OCI-LY1 (cell line): ENCODE data around the gene CCT8.

ENCODE experiments used
- H2AFZ ChIP-seq: fragments of 200-600 bp; sonication (generic), shearing (Covaris generic); 2 replicates; pipeline ENCODE4 v1.6.0; 2014; ENCODE audit warnings: antibody characterized with exemption, mild to moderate bottlenecking, low read length
- H3F3A ChIP-seq: fragments of 200-600 bp; sonication (generic), shearing (Covaris generic); 2 replicates; pipeline ENCODE4 v1.6.0; 2014; ENCODE audit warnings: mild to moderate bottlenecking, antibody characterized with exemption, low read length, moderate library complexity; ENCODE audit not compliant: insufficient read depth
- H3K27ac ChIP-seq: fragments of 200-600 bp; sonication (generic); 2 replicates; pipeline ENCODE4 v1.5.1; 2014; ENCODE audit warnings: low read length, mixed run types, mild to moderate bottlenecking, low read depth; ENCODE audit not compliant: poor library complexity, severe bottlenecking
- H3K27me3 ChIP-seq: fragments of 200-600 bp; sonication (generic); 2 replicates; pipeline ENCODE4 v1.6.0; 2014; ENCODE audit warnings: antibody characterized with exemption, mild to moderate bottlenecking, low read length, moderate library complexity; ENCODE audit not compliant: insufficient read depth
- H3K36me3 ChIP-seq: fragments of 200-600 bp; sonication (generic); 2 replicates; pipeline ENCODE4 v1.6.1; 2014; ENCODE audit warnings: mild to moderate bottlenecking, antibody characterized with exemption, low read length, moderate library complexity, mixed read lengths; ENCODE audit not compliant: insufficient read depth
- H3K4me1 ChIP-seq: fragments of 200-600 bp; sonication (generic); 2 replicates; pipeline ENCODE4 v1.5.1; 2014; ENCODE audit warnings: mild to moderate bottlenecking, low read length, moderate library complexity; ENCODE audit not compliant: insufficient read depth, severe bottlenecking
- H3K4me2 ChIP-seq: fragments of 200-600 bp; sonication (generic), shearing (Covaris generic); 2 replicates; pipeline ENCODE4 v1.6.1; 2014; ENCODE audit warnings: low read length
- H3K4me3 ChIP-seq: fragments of 200-600 bp; sonication (generic); 2 replicates; pipeline ENCODE4 v1.5.1; 2014; ENCODE audit warnings: low read length, low read depth, mild to moderate bottlenecking, mixed read lengths; ENCODE audit not compliant: poor library complexity, severe bottlenecking
- H3K79me2 ChIP-seq: fragments of 200-600 bp; shearing (Covaris generic); 2 replicates; pipeline ENCODE4 v1.6.1; 2016; ENCODE audit warnings: mixed run types, low read length, mixed read lengths; ENCODE audit not compliant: insufficient read depth
- H3K9ac ChIP-seq: fragments of 200-600 bp; sonication (generic), shearing (Covaris generic); 2 replicates; pipeline ENCODE4 v1.6.1; 2014; ENCODE audit warnings: mild to moderate bottlenecking, low read length, mixed read lengths
- H3K9me2 ChIP-seq: fragments of 200-600 bp; sonication (generic), shearing (Covaris generic); 2 replicates; pipeline ENCODE4 v1.6.1; 2014; ENCODE audit warnings: low read depth, mild to moderate bottlenecking, low read length, mixed read lengths
- H3K9me3 ChIP-seq: fragments of 200-600 bp; shearing (Covaris generic); 2 replicates; pipeline ENCODE4 v1.6.1; 2014; ENCODE audit warnings: low read length, mixed read lengths
- H4K20me1 ChIP-seq: fragments of 200-600 bp; sonication (generic), shearing (Covaris generic); 2 replicates; pipeline ENCODE4 v1.6.0; 2016; ENCODE audit warnings: mild to moderate bottlenecking, low read length; ENCODE audit not compliant: insufficient read depth
- EZH2 ChIP-seq: fragments of 200-600 bp; sonication (generic), shearing (Covaris generic); IDR thresholded peaks from 2 replicates; pipeline ENCODE4 v1.8.0; 2017; ENCODE audit warnings: borderline replicate concordance, mixed run types, mild to moderate bottlenecking, antibody characterized with exemption, low read length, moderate library complexity, mixed read lengths
- TF ChIP-seq, protein P1 (sequence below): fragments of 200-600 bp; sonication (generic), shearing (Covaris generic); IDR thresholded peaks from 2 replicates; pipeline ENCODE4 v1.5.1; 2017; ENCODE audit warnings: mild to moderate bottlenecking, antibody characterized with exemption, low read length, moderate library complexity, mixed read lengths

CCT8 gene

DNA sequence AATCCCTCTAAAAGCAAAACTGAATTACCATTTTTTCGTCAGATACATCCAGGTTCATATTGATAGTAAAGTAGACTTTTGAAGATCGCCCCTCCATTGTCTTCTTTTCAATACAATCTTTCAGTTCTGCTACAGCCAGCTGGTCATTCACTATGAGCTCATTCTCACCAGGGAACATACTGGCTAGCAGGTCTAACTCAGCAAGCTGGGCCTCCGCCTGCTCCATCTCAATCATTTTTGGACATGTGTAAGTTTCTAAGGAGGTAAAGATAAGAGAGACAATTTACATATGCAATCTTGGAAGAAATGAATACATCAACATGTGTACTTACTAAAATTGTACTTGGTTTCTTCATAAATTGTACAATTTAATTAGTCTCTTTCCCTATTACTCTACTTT, 65.1 kb downstream of the CCT8 start:
- peaks cover 8% of the 10 kb centered on the region; the same call in 1 of the 2 replicates for H3F3A ChIP-seq
- no peaks in the 10 kb centered on the region; the same call in 1 of the 2 replicates for H3K79me2 ChIP-seq
- H3K36me3 ChIP-seq, result peaks cover 33% of the 10 kb centered on the region
- TF ChIP-seq EZH2, result no peak
- TF ChIP-seq, protein P1, sequence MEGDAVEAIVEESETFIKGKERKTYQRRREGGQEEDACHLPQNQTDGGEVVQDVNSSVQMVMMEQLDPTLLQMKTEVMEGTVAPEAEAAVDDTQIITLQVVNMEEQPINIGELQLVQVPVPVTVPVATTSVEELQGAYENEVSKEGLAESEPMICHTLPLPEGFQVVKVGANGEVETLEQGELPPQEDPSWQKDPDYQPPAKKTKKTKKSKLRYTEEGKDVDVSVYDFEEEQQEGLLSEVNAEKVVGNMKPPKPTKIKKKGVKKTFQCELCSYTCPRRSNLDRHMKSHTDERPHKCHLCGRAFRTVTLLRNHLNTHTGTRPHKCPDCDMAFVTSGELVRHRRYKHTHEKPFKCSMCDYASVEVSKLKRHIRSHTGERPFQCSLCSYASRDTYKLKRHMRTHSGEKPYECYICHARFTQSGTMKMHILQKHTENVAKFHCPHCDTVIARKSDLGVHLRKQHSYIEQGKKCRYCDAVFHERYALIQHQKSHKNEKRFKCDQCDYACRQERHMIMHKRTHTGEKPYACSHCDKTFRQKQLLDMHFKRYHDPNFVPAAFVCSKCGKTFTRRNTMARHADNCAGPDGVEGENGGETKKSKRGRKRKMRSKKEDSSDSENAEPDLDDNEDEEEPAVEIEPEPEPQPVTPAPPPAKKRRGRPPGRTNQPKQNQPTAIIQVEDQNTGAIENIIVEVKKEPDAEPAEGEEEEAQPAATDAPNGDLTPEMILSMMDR, result no peak
- no peak overlapping the region for H3K9ac ChIP-seq
- H3K4me3 ChIP-seq, result no peak overlapping the region
- no peaks in the 10 kb centered on the region for H3K9me3 ChIP-seq
- no peaks in the 10 kb centered on the region for H4K20me1 ChIP-seq
- H3K27ac ChIP-seq, result no peak overlapping the region
- H3K27me3 ChIP-seq, result no peaks in the 10 kb centered on the region
- no peaks in the 10 kb centered on the region for H3K9me2 ChIP-seq
- peaks cover 8% of the 10 kb centered on the region for H3K4me1 ChIP-seq
- no peak overlapping the region for H3K4me2 ChIP-seq
- H2AFZ ChIP-seq, result no peak overlapping the region

- Histone ChIP-seq H3F3A (peaks cover 8% of the 10 kb centered on the region; the same call in 1 of the 2 replicates), H2AFZ (no peak overlapping the region), H3K9me2 (no peaks in the 10 kb centered on the region), H3K9ac (no peak overlapping the region), H3K9me3 (no peaks in the 10 kb centered on the region), H3K4me3 (no peak overlapping the region), H3K36me3 (peaks cover 33% of the 10 kb centered on the region), H3K27ac (no peak overlapping the region), H3K79me2 (no peaks in the 10 kb centered on the region; the same call in 1 of the 2 replicates), H3K4me2 (no peak overlapping the region), H3K27me3 (no peaks in the 10 kb centered on the region), H3K4me1 (peaks cover 10% of the 10 kb centered on the region), H4K20me1 (no peaks in the 10 kb centered on the region)
- TF ChIP-seq, protein P1, result no peak
- TF ChIP-seq EZH2, result no peak
These were observed 65.6 kb downstream of the CCT8 start for GRCh38 chr21:29007810-29008209.

DNA sequence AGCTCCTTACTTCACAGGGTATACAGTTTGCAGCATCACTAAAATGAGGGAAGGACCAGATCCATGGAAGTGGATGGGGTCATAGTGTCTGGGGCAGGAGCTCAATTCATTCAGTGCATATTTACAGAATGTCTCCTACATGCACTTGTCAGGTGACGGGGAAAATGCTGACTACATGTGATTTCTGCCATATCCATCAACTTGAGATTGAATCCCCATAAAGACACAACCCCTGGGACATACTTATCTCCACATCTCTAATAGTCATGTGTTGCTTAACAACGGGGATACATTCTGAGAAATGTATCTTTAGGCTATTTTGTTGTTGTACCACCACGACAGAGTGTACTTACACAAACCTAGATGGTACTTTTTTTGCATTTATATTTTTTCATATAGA, 66.3 kb downstream of the CCT8 start:
- no peaks in the 10 kb centered on the region for H3K79me2 ChIP-seq
- TF ChIP-seq, protein P1, result no peak
- no peak for TF ChIP-seq EZH2
- no peak overlapping the region for H3K4me2 ChIP-seq

More for the DNA sequence above, 66.3 kb downstream of the CCT8 start:
- Histone ChIP-seq H4K20me1 (no peaks in the 10 kb centered on the region), H3K4me1 (peaks cover 10% of the 10 kb centered on the region), H3K4me3 (no peak overlapping the region), H3F3A (peaks cover 8% of the 10 kb centered on the region; the same call in 1 of the 2 replicates), H3K27ac (no peak overlapping the region), H3K9ac (no peak overlapping the region), H3K36me3 (peaks cover 33% of the 10 kb centered on the region), H2AFZ (no peak overlapping the region), H3K9me2 (no peaks in the 10 kb centered on the region), H3K9me3 (no peaks in the 10 kb centered on the region), H3K27me3 (no peaks in the 10 kb centered on the region)
